Measurements from ENCODE around the gene DNPH1. TPM values are rescaled to one million over a fixed set of nuclear protein-coding genes. Genes with fewer than 3 reads are reported as not detected.

DNPH1 gene
- total RNA-seq, 3 donors from 2014 or later, result 42.7 to 69.0 (median 45.7) TPM

- TF ChIP-seq, protein P1, sequence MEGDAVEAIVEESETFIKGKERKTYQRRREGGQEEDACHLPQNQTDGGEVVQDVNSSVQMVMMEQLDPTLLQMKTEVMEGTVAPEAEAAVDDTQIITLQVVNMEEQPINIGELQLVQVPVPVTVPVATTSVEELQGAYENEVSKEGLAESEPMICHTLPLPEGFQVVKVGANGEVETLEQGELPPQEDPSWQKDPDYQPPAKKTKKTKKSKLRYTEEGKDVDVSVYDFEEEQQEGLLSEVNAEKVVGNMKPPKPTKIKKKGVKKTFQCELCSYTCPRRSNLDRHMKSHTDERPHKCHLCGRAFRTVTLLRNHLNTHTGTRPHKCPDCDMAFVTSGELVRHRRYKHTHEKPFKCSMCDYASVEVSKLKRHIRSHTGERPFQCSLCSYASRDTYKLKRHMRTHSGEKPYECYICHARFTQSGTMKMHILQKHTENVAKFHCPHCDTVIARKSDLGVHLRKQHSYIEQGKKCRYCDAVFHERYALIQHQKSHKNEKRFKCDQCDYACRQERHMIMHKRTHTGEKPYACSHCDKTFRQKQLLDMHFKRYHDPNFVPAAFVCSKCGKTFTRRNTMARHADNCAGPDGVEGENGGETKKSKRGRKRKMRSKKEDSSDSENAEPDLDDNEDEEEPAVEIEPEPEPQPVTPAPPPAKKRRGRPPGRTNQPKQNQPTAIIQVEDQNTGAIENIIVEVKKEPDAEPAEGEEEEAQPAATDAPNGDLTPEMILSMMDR (IDR thresholded peaks at IDR 0.05), result no peak
- Histone ChIP-seq H3K4me1 (ENCODE audit: low read depth) (peaks cover 40% of the 10 kb centered on the region), H3K4me3 (no peak overlapping the region), H3K9me3 (no peaks in the 10 kb centered on the region), H3K36me3 (ENCODE audit: low read depth) (no peaks in the 10 kb centered on the region)
- DNase-seq (peak; percentile 64 to 79 (median 77)), ATAC-seq (peak; percentile 62)
- intact Hi-C loops (cut with DNase I, micrococcal nuclease), result no loop called here
Observed at GRCh38 chr6:43276577-43277305, 47.5 kb upstream of the DNPH1 start.

- no peak for ATAC-seq
- DNase-seq, result peak in 1 of 3 donors; percentile 53
- Histone ChIP-seq H3K36me3 (ENCODE audit: low read depth) (no peaks in the 10 kb centered on the region), H3K9me3 (no peaks in the 10 kb centered on the region), H3K4me3 (no peak overlapping the region), H3K4me1 (ENCODE audit: low read depth) (peaks cover 44% of the 10 kb centered on the region)
- intact Hi-C loops (cut with DNase I, micrococcal nuclease), result no loop called here
- TF ChIP-seq, protein P1 (IDR thresholded peaks at IDR 0.05), result no peak
Observed at GRCh38 chr6:43275801-43276576, 46.7 kb upstream of the DNPH1 start.

DNA sequence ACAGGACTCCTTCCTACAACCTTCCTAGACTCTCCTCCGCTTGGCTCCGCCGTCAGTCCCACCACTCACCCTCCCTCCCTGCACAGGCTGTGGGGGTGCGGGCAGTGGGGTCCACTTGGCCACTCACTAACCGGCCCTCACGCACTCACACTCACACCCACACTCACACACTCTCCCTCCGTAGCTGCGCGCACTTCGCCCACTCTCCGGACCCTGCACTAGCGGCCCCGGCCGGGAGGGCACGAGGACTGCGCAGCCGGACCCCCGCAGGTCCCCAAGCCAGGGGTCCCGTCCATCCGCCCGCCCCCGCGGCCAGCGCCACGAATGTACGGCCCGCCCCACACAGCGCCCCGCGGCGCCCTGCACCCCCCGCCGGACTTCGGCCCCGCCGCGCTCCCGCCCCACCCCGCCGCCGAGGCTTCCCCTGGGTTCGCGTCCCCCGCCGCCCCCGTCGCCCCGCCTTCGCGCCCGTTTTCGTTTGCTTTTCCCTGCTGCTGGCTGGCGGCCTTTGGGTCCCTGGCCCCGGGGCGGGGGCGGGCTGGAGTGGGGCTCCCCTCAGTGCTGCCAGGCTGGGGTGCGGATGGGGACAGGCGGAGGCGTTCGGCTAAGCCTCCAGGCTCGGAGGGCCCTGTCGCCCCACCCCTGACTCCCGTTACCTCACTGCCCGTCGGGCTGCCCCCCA, 45.8 kb upstream of the DNPH1 start:
- peak; percentile 53 for ATAC-seq
- Histone ChIP-seq H3K9me3 (no peaks in the 10 kb centered on the region), H3K4me1 (ENCODE audit: low read depth) (peaks cover 48% of the 10 kb centered on the region), H3K4me3 (no peak overlapping the region), H3K36me3 (ENCODE audit: low read depth) (no peaks in the 10 kb centered on the region)
- intact Hi-C loops (cut with DNase I, micrococcal nuclease), result no loop called here
- TF ChIP-seq, protein P1 (IDR thresholded peaks at IDR 0.05), result no peak
- DNase-seq, result peak; percentile 81 to 90 (median 83)

GRCh38 chr6:43274127-43274915, 45.0 kb upstream of the DNPH1 start:
- no peak for ATAC-seq
- no peaks in the 10 kb centered on the region for H3K9me3 ChIP-seq
- H3K36me3 ChIP-seq (ENCODE audit: low read depth), result no peaks in the 10 kb centered on the region
- intact Hi-C loops (cut with DNase I, micrococcal nuclease), result no loop called here
- peak in 1 of 3 donors; percentile 10 for DNase-seq
- H3K4me1 ChIP-seq (ENCODE audit: low read depth), result peaks cover 55% of the 10 kb centered on the region
- H3K4me3 ChIP-seq, result no peak overlapping the region
- TF ChIP-seq, protein P1 (IDR thresholded peaks at IDR 0.05), result no peak

DNA sequence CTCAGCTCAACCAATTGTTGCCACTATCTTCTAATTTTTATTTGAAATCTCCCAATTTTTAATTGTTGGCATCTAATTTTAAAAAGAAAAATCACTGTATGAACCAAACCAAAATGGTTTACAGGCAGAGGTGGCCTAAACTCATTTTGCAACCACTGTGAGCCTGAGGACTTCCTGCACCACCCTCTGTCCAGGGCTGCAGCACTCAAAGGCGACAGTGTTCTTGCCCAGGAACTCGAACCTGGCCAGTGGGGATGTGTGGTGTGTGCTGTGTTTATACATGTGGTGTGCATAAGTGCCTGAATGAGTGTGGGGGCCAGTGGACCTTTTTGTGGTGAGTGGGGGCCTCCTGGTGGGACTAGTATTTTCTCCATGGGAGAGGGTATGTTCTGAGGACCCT, 44.4 kb upstream of the DNPH1 start:
- intact Hi-C loops (cut with DNase I, micrococcal nuclease), result no loop called here
- peak in 1 of 3 donors; percentile 17 for DNase-seq

More for the DNA sequence above, 44.4 kb upstream of the DNPH1 start:
- no peak for ATAC-seq
- Histone ChIP-seq H3K9me3 (no peaks in the 10 kb centered on the region), H3K4me3 (no peak overlapping the region), H3K36me3 (ENCODE audit: low read depth) (no peaks in the 10 kb centered on the region), H3K4me1 (ENCODE audit: low read depth) (peaks cover 60% of the 10 kb centered on the region)
- TF ChIP-seq, protein P1 (IDR thresholded peaks at IDR 0.05), result no peak
